ENCODE measurements around the gene ARMC5.
A peak's percentile ranks its signal among the peaks of the same experiment; 100 is the strongest.

- TF ChIP-seq GATA2 (IDR thresholded peaks at IDR 0.05; ENCODE audit: low read depth, low read length) (0 out of 2 replicates have a peak, but pooled peaks have one; percentile 5), GATA3 (IDR thresholded peaks at IDR 0.05; ENCODE audit: low read depth, low read length) (no peak)
Observed at GRCh38 chr16:31458844-31459686, at the start of gene ARMC5.
